Activated CD8-positive, alpha-beta memory T cell treated with anti-CD3 and anti-CD28 coated beads for 48 hours (primary cell): ENCODE results near the gene AQP2.

Source experiments
- DNase-seq, 3 experiments: peaks; one replicate each; pipeline ENCODE4 v3.0.0-alpha.2; 2020; ENCODE audit warnings: low read depth in 2 of 3, low spot score in 2 of 3

AQP2 gene

GRCh38 chr12:49920241-49920914 lies 30.2 kb upstream of the AQP2 start:
- no peak for DNase-seq

DNA sequence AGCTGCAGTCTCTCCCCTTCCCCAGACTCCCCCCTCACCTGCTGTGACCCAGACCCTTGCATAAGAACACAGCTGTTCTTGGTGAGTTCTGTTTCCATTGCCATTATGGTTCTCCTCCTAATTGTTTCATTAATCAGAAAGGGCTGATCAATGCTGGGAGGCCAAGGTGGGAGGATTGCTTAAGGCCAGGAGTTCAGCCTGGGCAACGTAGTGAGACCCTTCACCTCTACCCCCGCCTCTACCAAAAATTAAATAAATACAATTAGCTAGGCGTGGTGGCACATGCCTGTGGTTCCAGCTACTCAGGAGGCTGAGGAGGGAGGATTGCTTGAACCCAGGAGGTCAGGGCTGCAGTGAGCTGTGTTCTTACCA lies 29.6 kb upstream of the AQP2 start:
- DNase-seq = no peak

DNA sequence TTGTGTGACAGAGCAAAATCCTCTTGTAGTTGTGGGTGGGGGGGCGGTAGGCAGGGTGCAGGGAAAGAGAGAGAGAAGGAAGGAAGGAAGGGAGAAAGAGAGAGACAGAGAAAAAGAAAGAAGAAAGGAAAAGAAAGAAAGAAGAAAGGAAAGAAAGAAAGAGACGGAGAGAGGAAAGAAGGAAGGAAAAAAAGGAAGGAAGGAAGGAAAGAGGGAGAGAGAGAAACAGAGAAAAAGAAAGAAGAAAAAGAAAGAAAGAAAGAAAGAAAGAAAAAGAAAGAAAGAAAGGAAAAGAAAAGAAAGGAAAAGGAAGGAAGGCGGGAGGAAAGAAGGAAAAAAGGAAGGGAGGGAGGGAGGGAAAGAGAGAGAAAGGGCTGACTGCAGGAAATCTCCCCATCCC lies 29.2 kb upstream of the AQP2 start:
- DNase-seq = no peak

- DNase-seq = no peak
These were observed 28.6 kb upstream of the AQP2 start for GRCh38 chr12:49921936-49922335.

GRCh38 chr12:49922349-49923034 lies 28.0 kb upstream of the AQP2 start:
- DNase-seq = no peak

GRCh38 chr12:49923035-49923644 lies 27.4 kb upstream of the AQP2 start:
- no peak for DNase-seq

- DNase-seq = no peak
These were observed 26.5 kb upstream of the AQP2 start for GRCh38 chr12:49923880-49924556.

DNA sequence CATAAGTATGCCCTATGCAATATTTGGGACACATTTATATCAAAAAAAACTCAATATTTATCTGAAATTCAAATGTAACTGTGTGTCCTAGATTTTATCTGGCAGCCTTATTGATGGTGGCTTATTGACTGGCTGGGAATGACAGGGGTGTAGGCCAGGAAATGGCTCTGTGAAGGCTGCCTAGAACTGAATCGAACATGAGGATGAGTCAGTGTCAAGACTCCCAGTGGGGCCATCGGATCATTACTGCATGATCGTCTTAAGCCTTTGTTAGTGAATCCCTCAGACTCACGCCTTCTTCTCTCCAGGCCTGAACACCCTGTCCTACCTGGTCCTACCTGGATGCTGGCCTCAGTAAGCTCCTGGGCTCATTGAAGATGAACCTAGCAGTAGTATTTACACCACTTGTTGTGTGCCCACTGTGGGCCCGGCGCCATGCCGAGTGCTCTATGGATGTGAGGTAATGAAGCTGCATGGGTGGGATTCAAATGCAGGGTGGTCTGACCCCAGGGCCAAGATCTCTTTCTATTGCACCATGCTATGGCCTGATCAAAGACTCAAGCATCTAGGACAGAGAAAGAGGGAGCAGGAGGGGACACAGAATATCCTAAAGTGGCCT lies 25.8 kb upstream of the AQP2 start:
- DNase-seq = no peak

- no peak for DNase-seq
These were observed 24.9 kb upstream of the AQP2 start for GRCh38 chr12:49925433-49926204.

GRCh38 chr12:49928471-49928870 lies 22.1 kb upstream of the AQP2 start:
- no peak for DNase-seq

- DNase-seq = no peak
These were observed 21.0 kb upstream of the AQP2 start for GRCh38 chr12:49929581-49929980.

- DNase-seq = no peak
These were observed 19.8 kb upstream of the AQP2 start for GRCh38 chr12:49930515-49931288.

DNA sequence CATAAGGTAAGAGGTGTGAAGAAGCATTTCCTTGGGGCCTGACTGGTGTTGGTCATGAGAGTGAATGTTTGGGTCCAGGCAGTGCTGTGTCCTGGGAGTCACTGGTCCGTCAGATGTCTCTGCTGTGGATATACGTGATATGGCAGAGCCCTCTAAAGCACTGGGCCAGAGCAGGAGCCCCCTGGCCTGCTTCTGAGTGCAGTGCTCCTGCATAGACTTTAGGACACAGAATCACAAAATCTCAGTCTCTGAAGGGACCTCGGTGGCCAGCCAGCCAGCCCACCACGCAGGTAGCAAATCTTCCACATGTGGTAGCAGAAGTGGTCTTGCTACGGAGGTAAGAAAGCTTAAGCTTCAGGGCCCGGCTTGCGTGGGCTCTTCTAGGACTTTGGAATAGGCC lies 18.5 kb upstream of the AQP2 start:
- no peak for DNase-seq

DNA sequence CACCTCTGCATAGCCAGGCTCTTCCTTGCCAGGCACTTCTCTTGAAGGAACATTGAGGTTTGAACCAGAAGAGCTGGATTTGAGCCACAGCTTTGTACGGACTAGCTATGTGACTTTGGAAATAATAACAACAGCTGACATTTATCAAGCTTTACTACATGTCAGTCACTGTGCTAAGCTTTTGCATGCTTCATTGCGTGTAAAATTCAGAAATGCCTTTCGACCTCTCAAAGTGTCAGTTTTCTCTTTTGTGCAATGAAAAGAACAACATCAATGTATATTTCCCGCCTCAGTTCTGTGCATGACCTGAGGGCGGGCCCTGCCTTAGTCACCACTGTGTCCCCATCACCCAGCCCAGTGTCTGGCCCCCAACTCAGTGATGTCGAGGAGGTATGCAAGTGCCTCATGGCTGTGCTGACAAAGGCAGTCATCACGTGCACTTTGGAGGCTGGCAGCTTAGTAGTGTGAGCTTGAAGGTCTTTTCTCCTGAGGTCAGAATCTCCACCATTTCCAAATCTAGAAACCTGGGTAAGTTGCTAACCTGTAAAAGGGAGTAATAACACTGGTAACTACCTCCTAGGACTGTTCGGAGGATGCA lies 17.9 kb upstream of the AQP2 start:
- DNase-seq = no peak

DNA sequence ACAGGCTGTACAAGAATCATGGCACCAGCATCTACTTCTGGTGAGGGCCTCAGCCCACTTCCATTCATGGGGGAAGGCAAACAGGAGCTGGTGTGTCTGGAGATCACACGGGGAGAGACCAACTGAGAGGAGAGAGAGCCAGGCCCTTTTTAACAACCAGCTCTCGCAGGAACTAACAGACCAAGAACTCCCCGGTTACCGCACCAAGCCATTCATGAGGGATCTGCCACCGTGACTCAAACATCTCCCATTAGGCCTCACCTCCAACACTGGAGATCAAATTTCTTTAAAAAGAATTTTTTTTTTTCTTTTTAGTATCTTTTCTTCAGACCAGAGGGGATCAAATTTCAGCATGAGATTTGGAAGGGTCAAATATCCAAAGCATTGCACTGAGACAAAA lies 16.7 kb upstream of the AQP2 start:
- no peak for DNase-seq

DNA sequence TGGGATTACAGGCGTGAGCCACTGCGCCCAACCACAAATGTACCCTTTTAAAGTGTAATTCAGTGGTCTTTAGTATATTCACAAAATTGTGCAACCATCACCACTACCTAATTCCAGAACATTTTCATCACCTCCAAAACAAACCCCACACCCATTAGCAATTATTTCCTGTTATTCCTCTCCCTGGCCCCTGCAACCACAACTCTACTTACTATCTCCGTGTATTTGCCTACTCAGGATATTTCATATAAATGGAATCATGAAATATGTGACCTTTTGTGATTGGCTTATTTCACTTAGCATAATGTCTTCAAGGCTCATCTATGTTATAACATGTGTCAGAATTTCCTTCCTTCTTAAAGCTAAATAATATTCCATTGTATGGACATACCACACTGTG lies 16.0 kb upstream of the AQP2 start:
- no peak for DNase-seq

DNA sequence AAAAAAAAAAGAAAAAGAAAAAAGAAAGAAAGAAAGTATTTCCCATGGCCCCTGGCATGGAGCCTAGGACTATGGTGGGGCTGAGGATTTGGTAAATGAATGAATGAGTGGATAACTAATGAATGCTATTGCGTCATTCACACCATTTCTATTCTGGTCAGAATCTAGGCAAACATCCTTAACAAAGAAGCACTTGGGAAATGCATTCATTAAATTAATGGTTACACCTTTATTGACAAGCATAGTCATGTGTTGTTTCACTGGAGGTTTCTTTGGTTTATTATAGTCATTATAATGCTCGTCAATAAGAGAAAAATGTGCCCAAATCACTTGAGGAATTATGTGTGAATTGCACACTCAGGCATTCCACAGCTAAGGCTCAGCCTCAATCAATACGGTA lies 13.6 kb upstream of the AQP2 start:
- DNase-seq = no peak

DNA sequence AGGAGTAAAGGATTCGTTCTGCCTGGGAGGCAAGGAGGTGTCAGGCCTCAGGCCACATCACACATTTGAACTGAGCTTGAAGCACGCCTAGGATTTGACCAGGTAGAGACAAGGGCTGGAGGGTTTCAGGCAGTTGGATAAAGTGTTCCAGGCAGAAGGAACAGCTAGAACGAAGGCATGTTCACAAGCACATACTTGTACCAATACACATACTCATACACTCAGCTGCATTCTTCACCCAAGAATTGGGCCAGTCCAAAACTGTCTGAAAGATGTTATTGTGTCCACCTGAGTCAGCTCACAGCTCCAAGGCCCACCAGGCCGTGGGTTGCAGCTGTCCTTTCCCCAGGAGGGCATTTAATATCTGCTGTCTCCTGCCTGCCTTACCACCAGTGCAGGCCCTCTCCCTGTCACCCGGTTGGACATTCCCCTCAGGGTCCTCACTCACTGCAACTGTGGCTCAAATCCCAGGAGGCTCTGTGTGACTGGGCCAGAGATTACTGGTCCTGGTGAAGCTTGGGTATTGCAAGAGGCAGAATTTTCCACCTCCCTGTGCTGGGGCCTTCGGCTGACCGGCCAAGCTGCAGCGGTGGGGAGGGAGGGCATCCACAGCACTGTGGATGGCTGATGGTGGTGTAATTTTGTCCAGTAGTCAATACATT lies 12.8 kb upstream of the AQP2 start:
- no peak for DNase-seq

- DNase-seq = no peak
These were observed 11.2 kb upstream of the AQP2 start for GRCh38 chr12:49939307-49939706.
